ENCODE data around the gene FBXW5.

FBXW5 gene

DNA sequence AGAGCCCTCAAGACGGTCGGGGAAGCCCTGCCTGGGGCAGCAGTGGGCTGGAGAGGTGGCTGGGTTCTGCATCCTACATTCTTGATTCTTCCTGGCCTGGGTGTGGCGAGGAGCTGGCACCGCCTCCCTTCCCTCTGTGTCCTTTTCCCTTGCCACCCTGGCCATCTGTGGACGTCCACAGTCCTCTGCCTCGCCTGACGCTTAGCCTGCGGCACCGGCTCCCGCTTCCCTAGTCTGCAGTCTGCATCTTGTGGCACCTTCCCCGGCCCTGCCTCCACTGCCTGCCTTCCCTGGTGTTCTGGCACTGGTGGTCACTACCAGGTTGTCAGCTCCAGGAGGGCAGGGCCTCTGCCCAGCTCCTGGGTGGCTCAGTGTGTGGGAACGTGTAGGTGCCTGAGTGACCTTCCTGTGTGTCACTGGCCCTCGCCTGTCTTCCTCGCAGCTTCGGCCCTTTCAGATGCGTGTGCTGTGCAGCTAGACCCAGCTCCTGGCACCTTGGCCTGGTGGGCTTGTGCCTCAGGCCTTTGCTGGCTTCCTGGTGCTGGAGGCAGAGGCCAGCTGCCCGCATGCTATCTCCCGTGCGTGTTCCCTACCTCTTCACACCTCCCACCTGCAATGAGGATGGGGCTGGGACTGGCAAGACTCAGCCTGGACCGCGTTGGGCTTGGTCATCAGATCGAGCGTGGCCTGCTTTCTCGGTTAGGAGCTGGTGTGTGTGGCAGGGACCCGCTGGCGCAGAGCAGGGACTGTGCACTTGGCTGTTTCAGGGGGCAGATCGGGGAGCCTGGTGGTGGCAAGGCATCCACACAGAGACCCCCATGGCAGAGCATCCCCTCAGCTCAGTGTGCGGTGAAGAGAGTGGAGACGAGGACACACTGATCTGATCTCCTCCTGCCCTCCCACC lies 37.3 kb downstream of the FBXW5 start:
- DNase-seq (ENCODE audit: low read depth): no peak
- H3K4me3 ChIP-seq (ENCODE audit: low read depth, low read length): no peak overlapping the region
- TF ChIP-seq, protein P1, sequence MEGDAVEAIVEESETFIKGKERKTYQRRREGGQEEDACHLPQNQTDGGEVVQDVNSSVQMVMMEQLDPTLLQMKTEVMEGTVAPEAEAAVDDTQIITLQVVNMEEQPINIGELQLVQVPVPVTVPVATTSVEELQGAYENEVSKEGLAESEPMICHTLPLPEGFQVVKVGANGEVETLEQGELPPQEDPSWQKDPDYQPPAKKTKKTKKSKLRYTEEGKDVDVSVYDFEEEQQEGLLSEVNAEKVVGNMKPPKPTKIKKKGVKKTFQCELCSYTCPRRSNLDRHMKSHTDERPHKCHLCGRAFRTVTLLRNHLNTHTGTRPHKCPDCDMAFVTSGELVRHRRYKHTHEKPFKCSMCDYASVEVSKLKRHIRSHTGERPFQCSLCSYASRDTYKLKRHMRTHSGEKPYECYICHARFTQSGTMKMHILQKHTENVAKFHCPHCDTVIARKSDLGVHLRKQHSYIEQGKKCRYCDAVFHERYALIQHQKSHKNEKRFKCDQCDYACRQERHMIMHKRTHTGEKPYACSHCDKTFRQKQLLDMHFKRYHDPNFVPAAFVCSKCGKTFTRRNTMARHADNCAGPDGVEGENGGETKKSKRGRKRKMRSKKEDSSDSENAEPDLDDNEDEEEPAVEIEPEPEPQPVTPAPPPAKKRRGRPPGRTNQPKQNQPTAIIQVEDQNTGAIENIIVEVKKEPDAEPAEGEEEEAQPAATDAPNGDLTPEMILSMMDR (IDR thresholded peaks at IDR 0.05; ENCODE audit: insufficient read depth, low read depth, low read length, missing control alignments): no peak

DNA sequence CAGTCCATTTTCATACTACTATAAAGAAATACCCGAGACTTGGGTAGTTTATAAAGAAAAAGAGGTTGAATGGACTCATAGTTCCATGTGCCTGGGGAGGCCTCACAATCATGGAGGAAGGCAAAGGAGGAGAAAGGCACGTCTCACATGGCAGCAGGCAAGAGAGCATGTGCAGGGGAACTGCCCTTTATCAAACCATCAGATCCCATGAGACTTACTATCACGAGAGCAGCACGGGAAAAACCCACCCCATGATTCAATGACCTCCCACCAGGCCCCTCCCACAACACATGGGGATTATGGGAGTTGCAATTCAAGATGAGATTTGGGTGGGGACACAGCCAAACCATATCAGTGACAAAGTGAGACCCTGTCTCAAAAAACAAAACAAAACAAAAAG lies 38.3 kb downstream of the FBXW5 start:
- no peak overlapping the region for H3K4me3 ChIP-seq (ENCODE audit: low read depth, low read length)
- TF ChIP-seq, protein P1 (IDR thresholded peaks at IDR 0.05; ENCODE audit: insufficient read depth, low read depth, low read length, missing control alignments): no peak
- no peak for DNase-seq (ENCODE audit: low read depth)

DNA sequence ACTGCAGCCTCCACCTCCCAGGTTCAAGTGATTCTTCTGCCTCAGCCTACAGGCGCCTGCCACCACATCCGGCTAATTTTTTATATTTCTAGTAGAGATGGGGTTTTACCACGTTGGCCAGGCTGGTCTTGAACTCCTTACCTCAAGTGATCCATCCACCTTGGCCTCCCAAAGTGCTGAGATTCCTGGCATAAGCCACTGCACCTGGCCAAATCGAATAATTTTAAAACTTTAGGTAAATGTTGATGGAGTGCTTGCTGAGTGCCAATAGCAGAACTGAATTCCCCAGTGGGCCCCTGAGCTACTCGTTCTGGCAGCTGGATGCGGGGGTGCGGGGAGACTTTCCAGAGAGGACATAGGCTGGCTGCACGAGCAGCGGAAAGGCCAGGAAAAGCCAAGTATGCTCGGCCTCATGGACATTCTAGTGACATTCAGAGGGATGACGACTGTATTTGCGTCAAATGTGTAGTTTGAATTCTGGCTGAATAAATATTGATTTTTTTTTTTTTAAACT lies 41.4 kb downstream of the FBXW5 start:
- TF ChIP-seq, protein P1 (IDR thresholded peaks at IDR 0.05; ENCODE audit: insufficient read depth, low read depth, low read length, missing control alignments): no peak
- no peak for DNase-seq (ENCODE audit: low read depth)
- no peak overlapping the region for H3K4me3 ChIP-seq (ENCODE audit: low read depth, low read length)

DNA sequence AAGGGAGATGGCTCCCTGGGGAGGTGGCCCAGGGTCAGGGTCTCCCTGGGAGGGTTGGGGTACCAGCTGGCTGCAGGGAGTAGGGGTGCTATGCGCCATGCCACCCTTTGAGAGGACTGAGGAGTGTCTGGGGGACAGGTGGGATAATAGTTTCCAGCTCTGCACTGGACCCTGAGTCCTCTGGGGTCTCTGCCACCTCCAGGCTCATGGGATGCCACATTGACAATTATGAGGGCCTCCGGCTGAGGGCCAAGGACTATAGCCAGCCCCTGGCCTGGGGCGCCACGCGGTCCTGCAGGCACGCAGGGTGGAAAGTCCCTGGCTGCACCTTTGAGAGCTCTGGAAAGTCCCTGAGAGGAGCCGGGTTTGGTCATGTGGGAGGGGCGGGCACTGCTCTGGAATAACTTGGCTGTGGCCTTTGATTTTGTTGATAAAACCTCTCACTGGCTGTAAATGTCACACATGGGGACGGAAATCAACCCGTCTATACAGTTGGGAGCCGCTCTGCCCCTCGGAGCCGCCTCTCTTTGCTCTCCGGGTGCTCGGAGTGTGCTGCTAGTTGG lies 42.2 kb downstream of the FBXW5 start:
- DNase-seq (ENCODE audit: low read depth): peak; percentile 94
- TF ChIP-seq, protein P1 (IDR thresholded peaks at IDR 0.05; ENCODE audit: insufficient read depth, low read depth, low read length, missing control alignments): no peak
- H3K4me3 ChIP-seq (ENCODE audit: low read depth, low read length): peak overlapping the region; percentile 56

DNA sequence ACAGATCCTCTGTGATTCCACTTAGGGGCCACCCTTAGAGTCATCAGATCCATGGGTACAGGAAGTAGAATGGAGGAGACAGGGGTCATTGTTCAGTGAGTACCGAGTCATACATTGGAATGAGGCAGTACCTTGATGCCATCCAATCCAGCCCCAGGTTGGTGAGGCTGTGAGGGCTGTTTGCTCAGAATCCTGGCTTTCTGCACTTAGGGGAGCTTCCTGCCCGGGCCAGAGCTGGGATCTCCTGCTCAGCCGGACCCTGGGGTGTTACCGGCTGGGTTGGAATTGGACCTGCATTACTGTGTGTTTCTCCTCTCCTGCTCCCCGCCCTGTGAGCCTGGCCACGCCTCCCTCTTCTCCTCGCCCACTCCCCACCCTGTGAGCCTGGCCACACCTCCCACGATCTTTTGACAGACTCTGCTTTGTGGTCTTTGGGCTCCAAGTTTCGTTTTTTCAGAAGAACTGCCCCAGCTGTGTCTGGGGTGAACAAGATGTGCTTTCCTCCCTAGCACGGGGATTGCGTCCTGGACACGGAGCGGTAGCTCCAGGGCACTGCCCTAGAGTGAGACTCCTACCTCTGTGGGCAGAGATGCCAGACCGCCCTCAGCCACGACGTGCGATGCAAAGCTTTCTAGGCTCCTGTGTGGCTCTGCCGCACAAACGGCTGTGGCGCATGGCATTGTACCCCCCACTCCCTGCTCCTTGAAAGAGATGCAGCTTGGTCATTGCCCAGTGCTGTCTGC lies 42.9 kb downstream of the FBXW5 start:
- peak overlapping the region; percentile 56 for H3K4me3 ChIP-seq (ENCODE audit: low read depth, low read length)
- peak; percentile 93 for DNase-seq (ENCODE audit: low read depth)
- TF ChIP-seq, protein P1 (IDR thresholded peaks at IDR 0.05; ENCODE audit: insufficient read depth, low read depth, low read length, missing control alignments): no peak

DNA sequence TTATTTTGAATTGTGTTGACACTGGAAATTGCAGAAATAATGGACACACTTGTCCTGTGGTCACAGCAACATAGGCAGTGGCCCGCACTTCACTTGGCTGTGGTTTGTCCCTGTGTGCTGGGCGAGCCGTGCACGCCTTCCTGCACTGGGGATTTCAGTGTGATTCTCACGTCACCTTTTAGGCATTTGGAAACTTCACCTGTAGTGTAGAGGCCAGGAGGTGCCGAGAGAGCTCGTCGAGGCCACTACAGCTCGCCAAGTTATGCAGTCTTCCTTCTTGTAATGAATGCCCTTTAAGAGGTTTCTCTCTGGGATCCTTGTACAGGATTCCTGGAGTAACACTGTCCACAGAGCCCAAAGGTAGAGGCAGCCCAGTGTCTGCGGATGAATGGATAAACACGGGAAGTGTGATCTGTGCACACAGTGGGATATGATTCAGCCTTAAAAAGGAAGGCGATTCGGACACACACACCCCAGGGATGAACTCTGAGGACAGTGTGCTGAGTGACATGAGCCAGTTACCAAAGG lies 43.5 kb downstream of the FBXW5 start:
- H3K4me3 ChIP-seq (ENCODE audit: low read depth, low read length): no peak overlapping the region
- DNase-seq (ENCODE audit: low read depth): peak; percentile 22
- TF ChIP-seq, protein P1 (IDR thresholded peaks at IDR 0.05; ENCODE audit: insufficient read depth, low read depth, low read length, missing control alignments): no peak

Measured in GM12865 (cell line).